ENCODE data around the gene ZSCAN30.
A peak's percentile ranks its signal among the peaks of the same experiment; 100 is the strongest.

The ZSCAN30 gene

DNA sequence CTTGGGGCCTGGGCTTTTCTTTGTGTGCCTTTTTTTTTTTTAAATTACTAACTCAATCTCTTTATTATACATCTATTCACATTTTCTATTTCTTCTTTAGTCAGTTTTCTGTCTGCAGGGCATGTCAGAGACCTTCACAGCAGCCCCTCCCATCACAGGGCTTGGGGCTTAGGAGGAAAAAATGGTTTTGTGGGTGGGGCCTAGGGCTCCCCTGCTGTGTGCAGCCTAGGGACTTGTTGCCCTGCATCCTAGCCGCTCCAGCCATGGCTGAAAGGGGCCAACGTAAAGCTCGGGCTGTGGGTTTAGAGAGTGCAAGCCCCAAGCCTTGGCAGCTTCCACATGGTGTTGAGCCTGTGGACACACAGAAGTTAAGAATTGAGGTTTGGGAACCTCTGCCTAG, 13.8 kb downstream of the ZSCAN30 start:
- Histone ChIP-seq H3K4me3 (ENCODE audit: low read depth, low read length) (no peak overlapping the region), H2AFZ (no peak overlapping the region), H3K4me1 (peaks cover 3% of the 10 kb centered on the region), H3K9me3 (ENCODE audit: control insufficient read depth, low read length) (no peaks in the 10 kb centered on the region), H3K27me3 (ENCODE audit: control insufficient read depth, insufficient read depth, low read length) (no peaks in the 10 kb centered on the region), H3K27ac (no peak overlapping the region), H3K4me2 (ENCODE audit: low read length) (no peak overlapping the region), H3K79me2 (peaks cover 15% of the 10 kb centered on the region), H3K36me3 (ENCODE audit: control insufficient read depth, insufficient read depth, low read length) (no peaks in the 10 kb centered on the region), H3K9ac (no peak overlapping the region)
- TF ChIP-seq, protein P1, sequence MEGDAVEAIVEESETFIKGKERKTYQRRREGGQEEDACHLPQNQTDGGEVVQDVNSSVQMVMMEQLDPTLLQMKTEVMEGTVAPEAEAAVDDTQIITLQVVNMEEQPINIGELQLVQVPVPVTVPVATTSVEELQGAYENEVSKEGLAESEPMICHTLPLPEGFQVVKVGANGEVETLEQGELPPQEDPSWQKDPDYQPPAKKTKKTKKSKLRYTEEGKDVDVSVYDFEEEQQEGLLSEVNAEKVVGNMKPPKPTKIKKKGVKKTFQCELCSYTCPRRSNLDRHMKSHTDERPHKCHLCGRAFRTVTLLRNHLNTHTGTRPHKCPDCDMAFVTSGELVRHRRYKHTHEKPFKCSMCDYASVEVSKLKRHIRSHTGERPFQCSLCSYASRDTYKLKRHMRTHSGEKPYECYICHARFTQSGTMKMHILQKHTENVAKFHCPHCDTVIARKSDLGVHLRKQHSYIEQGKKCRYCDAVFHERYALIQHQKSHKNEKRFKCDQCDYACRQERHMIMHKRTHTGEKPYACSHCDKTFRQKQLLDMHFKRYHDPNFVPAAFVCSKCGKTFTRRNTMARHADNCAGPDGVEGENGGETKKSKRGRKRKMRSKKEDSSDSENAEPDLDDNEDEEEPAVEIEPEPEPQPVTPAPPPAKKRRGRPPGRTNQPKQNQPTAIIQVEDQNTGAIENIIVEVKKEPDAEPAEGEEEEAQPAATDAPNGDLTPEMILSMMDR (IDR thresholded peaks at IDR 0.05) = no peak

GRCh38 chr18:35271656-35272055, 18.4 kb downstream of the ZSCAN30 start:
- H3K27ac ChIP-seq = no peak overlapping the region
- H2AFZ ChIP-seq = no peak overlapping the region
- TF ChIP-seq, protein P1 (IDR thresholded peaks at IDR 0.05) = no peak
- H3K79me2 ChIP-seq = peaks cover 7% of the 10 kb centered on the region
- no peak overlapping the region for H3K4me2 ChIP-seq (ENCODE audit: low read length)
- no peaks in the 10 kb centered on the region for H3K4me1 ChIP-seq
- no peaks in the 10 kb centered on the region for H3K36me3 ChIP-seq (ENCODE audit: control insufficient read depth, insufficient read depth, low read length)
- no peak overlapping the region for H3K9ac ChIP-seq
- no peaks in the 10 kb centered on the region for H3K27me3 ChIP-seq (ENCODE audit: control insufficient read depth, insufficient read depth, low read length)
- H3K4me3 ChIP-seq (ENCODE audit: low read depth, low read length) = no peak overlapping the region
- no peaks in the 10 kb centered on the region for H3K9me3 ChIP-seq (ENCODE audit: control insufficient read depth, low read length)

- TF ChIP-seq, protein P1 (IDR thresholded peaks at IDR 0.05) = no peak
These were observed 21.2 kb downstream of the ZSCAN30 start for GRCh38 chr18:35268821-35269220.

DNA sequence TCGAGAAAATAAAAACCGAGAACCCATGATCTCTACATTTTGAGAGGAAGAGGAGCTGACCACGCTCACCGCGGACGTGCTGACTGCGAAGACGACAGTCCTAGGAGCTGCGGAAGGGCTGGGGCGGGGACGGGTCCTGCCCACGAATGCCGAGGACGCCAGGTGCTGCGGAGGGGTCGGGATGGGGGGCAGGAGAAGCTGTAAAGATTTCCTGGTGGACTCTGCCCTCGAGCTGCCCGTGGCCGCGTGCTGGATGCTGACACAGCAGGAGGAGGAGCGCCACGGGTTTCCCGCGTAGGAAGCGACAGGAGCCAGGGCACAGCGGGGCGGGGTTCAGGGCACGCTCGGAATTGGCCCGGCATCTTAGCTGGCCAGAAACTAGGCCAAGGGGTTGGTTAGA, 22.2 kb downstream of the ZSCAN30 start:
- Histone ChIP-seq H3K79me2 (peaks cover 4% of the 10 kb centered on the region), H3K9ac (no peak overlapping the region), H3K4me2 (ENCODE audit: low read length) (no peak overlapping the region), H3K27ac (no peak overlapping the region), H3K27me3 (ENCODE audit: control insufficient read depth, insufficient read depth, low read length) (no peaks in the 10 kb centered on the region), H2AFZ (peak overlapping the region; percentile 83), H3K36me3 (ENCODE audit: control insufficient read depth, insufficient read depth, low read length) (no peaks in the 10 kb centered on the region), H3K9me3 (ENCODE audit: control insufficient read depth, low read length) (no peaks in the 10 kb centered on the region), H3K4me3 (ENCODE audit: low read depth, low read length) (peak overlapping the region; percentile 2), H3K4me1 (no peaks in the 10 kb centered on the region)
- TF ChIP-seq, protein P1 (IDR thresholded peaks at IDR 0.05) = no peak

More at GRCh38 chr18:35268821-35269220, 21.2 kb downstream of the ZSCAN30 start:
- H3K4me2 ChIP-seq (ENCODE audit: low read length) = no peak overlapping the region
- peaks cover 4% of the 10 kb centered on the region for H3K79me2 ChIP-seq
- H3K27ac ChIP-seq = no peak overlapping the region
- H3K36me3 ChIP-seq (ENCODE audit: control insufficient read depth, insufficient read depth, low read length) = no peaks in the 10 kb centered on the region
- no peaks in the 10 kb centered on the region for H3K4me1 ChIP-seq
- no peaks in the 10 kb centered on the region for H3K9me3 ChIP-seq (ENCODE audit: control insufficient read depth, low read length)
- no peak overlapping the region for H2AFZ ChIP-seq
- H3K9ac ChIP-seq = no peak overlapping the region
- H3K27me3 ChIP-seq (ENCODE audit: control insufficient read depth, insufficient read depth, low read length) = no peaks in the 10 kb centered on the region
- H3K4me3 ChIP-seq (ENCODE audit: low read depth, low read length) = no peak overlapping the region

GRCh38 chr18:35267161-35267651, 22.8 kb downstream of the ZSCAN30 start:
- Histone ChIP-seq H3K9me3 (ENCODE audit: control insufficient read depth, low read length) (no peaks in the 10 kb centered on the region), H3K79me2 (no peaks in the 10 kb centered on the region), H2AFZ (peak overlapping the region; percentile 83), H3K4me2 (ENCODE audit: low read length) (peak overlapping the region; percentile 34), H3K4me1 (no peaks in the 10 kb centered on the region), H3K27ac (peak overlapping the region; percentile 63), H3K4me3 (ENCODE audit: low read depth, low read length) (peak overlapping the region; percentile 40), H3K9ac (no peak overlapping the region), H3K27me3 (ENCODE audit: control insufficient read depth, insufficient read depth, low read length) (no peaks in the 10 kb centered on the region), H3K36me3 (ENCODE audit: control insufficient read depth, insufficient read depth, low read length) (no peaks in the 10 kb centered on the region)
- TF ChIP-seq, protein P1 (IDR thresholded peaks at IDR 0.05) = no peak
